HFF-Myc (cell line): ENCODE data around the gene TAC3.
"Not testable (repeated sequence)": the region's sequence is repeated elsewhere in the genome, so short reads cannot be mapped to it uniquely, and the experiment has no call there.

ENCODE experiments used
- DNase-seq: peaks from one replicate; pipeline ENCODE4 v3.0.0-alpha.2; 2011; ENCODE audit warnings: low read depth; ENCODE audit errors: extremely low read depth
- H3K4me3 ChIP-seq: replicated peaks from 2 replicates; pipeline ENCODE4 v1.5.1; 2011; ENCODE audit warnings: low read depth, mild to moderate bottlenecking, control low read depth, low read length
- TF ChIP-seq, protein P1 (sequence below): IDR thresholded peaks from 2 replicates; pipeline ENCODE4 v1.5.1; 2012; ENCODE audit warnings: mild to moderate bottlenecking, low read depth, low read length, control low read depth; ENCODE audit errors: missing control alignments

Gene TAC3

DNA sequence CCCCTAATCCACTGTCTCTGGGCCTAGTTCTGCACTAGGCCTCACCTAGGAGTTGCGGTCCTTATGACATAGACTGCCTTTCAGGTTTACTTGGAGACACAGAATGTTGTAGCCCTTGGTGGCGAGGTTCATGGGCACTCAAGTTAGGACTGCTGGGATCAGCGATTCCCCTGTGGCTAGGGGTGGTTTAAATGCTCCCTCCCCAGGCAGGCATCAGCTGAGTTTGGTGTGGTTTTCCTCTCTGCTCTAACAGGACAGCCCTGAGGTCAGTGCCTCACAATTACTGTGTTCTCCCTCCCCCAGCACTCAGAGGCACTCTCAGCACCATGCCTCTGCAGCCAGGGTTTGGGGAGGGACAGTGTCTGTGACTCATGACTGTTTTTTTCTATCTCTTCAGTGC, 36.7 kb downstream of the TAC3 start:
- no peak for DNase-seq
- TF ChIP-seq, protein P1, sequence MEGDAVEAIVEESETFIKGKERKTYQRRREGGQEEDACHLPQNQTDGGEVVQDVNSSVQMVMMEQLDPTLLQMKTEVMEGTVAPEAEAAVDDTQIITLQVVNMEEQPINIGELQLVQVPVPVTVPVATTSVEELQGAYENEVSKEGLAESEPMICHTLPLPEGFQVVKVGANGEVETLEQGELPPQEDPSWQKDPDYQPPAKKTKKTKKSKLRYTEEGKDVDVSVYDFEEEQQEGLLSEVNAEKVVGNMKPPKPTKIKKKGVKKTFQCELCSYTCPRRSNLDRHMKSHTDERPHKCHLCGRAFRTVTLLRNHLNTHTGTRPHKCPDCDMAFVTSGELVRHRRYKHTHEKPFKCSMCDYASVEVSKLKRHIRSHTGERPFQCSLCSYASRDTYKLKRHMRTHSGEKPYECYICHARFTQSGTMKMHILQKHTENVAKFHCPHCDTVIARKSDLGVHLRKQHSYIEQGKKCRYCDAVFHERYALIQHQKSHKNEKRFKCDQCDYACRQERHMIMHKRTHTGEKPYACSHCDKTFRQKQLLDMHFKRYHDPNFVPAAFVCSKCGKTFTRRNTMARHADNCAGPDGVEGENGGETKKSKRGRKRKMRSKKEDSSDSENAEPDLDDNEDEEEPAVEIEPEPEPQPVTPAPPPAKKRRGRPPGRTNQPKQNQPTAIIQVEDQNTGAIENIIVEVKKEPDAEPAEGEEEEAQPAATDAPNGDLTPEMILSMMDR, result no peak
- no peak overlapping the region for H3K4me3 ChIP-seq

DNA sequence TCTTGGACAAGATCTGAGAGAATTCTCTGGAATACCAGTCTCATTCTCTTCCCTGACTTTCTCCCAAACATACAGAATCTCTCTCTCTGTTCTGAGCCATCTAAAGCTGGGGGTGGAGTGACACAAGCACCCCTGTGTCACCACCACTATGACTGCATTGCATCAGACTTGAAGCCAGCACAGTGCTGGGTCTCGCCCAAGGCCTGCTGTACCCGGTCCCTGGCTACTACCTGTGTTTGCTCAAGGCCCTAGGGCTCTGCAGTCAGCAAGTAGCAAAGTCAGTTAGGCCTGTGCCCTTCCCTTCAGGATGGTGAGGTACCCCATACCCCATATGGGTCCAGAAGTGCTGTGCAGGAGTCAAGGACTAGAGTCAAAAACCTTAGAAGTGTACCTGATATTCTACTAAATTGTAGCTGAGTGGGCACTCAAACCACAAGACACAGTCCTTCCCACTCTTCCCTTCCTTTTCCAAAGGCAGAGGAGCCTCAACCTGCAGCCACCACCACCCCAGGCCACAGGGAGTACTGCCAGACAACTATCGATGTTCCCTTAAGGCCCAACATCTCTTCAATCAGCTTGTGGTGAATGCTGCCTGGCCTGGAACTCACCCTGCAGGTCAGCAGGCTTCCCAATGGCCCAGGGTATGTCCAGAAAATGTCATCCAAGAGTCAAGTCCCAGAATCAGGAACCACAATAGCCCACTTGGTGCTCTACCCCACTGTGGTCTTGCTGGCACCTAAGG, 37.8 kb downstream of the TAC3 start:
- TF ChIP-seq, protein P1, result no peak
- H3K4me3 ChIP-seq, result no peak overlapping the region
- DNase-seq, result no peak

DNA sequence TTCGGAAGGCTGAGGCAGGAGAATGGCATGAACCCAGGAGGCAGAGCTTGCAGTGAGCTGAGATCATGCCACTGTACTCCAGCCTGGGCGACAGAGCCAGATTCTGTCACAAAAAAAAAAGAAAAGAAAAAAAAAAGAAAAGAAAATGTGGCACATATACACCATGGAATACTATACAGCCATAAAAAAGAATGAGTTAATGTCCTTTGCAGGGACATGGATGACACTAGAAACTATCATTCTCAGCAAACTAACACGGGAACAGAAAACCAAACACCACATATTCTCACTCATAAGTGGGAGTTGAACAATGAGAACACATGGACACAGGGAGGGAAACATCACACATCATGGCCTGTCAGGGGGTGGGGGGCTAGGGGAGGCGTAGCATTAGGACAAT, 39.0 kb downstream of the TAC3 start:
- not testable (repeated sequence) for H3K4me3 ChIP-seq, DNase-seq

DNA sequence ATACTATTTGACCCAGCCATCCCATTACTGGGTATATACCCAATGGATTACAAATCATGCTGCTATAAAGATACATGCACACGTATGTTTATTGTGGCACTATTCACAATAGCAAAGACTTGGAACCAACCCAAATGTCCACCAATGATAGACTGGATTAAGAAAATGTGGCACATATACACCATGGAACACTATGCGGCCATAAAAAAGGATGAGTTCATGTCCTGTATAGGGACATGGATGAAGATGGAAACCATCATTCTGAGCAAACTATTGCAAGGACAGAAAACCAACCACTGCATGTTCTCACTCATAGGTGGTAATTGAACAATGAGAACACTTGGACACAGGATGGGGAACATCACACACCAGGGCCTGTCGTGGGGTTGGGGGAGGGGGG, 42.1 kb downstream of the TAC3 start:
- DNase-seq, H3K4me3 ChIP-seq: not testable (repeated sequence)

DNA sequence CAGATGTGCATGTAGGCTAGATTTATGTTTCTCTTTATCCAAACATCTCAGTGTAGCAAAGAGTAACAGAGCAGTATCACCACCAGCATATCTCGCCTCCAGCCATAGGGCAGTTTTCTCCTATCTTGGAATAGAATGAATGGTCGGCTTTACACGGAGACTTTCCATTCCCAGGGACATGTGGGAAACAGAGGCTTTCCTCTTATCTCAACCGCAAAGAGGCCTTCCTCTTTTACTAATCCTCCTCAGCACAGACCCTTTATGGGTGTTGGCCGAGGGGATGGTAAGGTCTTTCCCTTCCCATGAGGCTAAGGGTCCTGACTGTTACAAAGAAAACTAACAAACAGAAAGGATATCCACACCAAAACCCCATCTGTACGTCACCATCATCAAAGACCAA, 47.4 kb downstream of the TAC3 start:
- H3K4me3 ChIP-seq, DNase-seq: not testable (repeated sequence)

DNA sequence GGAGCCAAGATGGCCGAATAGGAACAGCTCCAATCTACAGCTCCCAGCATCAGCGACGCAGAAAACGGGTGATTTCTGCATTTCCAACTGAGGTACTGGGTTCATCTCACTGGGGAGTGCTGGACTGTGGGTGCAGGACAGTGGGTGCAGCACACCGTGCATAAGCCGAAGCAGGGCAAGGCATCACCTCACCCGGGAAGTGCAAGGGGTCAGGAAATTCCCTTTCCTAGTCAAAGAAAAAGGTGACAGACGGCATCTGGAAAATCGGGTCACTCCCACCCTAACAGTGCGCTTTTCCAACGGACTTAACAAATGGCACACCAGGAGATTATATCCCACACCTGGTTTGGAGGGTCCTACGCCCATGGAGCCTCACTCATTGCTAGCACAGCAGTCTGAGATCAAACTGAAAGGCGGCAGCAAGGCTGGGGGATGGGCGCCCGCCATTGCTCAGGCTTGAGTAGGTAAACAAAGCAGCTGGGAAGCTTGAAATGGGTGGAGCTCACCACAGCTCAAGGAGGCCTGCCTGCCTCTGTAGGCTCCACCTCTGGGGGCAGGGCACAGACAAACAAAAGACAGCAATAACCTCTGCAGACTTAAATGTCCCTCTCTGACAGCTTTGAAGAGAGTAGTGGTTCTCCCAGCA, 50.2 kb downstream of the TAC3 start:
- not testable (repeated sequence) for H3K4me3 ChIP-seq, DNase-seq

DNA sequence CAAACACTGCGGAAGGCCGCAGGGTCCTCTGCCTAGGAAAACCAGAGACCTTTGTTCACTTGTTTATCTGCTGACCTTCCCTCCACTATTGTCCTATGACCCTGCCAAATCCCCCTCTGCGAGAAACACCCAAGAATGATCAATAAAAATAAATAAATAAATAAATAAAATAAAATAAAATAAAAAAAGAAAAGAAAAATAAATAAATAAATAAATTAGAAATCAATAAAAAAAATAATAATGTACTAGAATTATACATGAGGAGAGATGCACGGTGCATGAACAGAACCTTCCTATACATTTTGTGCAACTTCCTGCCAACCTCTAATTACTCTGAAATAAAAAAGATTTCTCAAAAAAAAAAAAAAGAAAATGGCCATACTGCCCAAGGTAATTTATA, 51.2 kb downstream of the TAC3 start:
- not testable (repeated sequence) for DNase-seq, H3K4me3 ChIP-seq

DNA sequence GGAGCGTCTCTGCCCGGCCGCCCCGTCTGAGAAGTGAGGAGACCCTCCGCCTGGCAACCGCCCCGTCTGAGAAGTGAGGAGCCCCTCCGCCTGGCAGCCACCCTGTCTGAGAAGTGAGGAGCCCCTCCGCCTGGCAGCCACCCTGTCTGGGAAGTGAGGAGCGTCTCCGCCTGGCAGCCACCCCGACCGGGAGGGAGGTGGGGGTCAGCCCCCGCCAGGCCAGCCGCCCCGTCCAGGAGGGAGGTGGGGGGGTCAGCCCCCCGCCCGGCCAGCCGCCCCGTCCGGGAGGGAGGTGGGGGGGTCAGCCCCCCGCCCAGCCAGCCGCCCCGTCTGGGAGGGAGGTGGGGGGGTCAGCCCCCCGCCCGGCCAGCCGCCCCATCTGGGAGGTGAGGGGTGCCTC, 52.8 kb downstream of the TAC3 start:
- not testable (repeated sequence) for DNase-seq, H3K4me3 ChIP-seq

DNA sequence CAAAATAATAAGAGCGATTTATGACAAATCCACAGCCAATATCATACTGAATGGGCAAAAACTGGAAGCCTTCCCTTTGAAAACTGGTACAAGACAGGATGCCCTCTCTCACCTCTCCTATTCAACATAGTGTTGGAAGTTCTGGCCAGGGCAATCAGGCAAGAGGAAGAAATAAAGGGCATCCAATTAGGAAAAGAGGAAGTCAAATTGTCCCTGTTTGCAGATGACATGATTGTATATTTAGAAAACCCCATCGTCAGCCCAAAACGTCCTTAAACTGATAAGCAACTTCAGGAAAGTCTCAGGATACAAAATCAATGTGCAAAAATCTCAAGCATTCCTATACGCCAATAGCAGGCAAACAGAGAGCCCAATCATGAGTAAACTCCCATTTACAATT, 54.1 kb downstream of the TAC3 start:
- not testable (repeated sequence) for DNase-seq, H3K4me3 ChIP-seq
